Measurements from ENCODE around the gene DNAJC13. TPM values are rescaled to one million over a fixed set of nuclear protein-coding genes. Genes with fewer than 3 reads are reported as not detected.

The DNAJC13 gene
- total RNA-seq, 2 experiments from 2014 or later: 39.5 to 41.0 TPM

DNA sequence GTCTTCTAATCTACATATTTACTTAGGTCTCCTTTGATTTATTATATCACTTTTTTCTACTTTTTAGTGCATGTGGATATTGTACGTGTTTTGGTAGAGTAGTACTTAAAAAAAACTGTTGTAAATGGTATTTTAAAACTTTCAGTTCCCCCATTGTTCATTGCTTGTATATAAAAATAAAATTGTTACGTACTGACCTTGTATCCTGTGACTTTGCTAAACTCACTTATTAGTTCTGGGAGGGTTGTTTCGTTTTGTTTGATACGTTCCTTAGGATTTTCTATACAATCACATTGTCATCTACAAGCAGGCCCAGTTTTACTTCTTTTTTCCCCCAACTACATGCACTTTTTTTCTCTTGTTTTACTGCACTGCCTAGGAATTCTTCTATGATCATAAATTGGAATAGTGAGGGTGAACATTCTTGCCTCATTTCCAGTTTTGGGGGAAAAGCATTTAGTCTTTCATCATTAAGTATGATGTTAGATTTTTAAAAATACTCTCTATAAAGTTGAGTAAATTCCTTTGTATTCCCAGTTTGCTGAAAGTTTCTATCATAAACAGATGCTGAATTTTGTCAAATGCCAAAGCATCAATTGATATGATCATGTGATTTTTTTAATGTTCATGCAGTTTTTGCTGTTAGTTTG, 146.2 kb downstream of the DNAJC13 start:
- POLR2A ChIA-PET: no interaction called here
- CTCF ChIA-PET: no interaction called here

DNA sequence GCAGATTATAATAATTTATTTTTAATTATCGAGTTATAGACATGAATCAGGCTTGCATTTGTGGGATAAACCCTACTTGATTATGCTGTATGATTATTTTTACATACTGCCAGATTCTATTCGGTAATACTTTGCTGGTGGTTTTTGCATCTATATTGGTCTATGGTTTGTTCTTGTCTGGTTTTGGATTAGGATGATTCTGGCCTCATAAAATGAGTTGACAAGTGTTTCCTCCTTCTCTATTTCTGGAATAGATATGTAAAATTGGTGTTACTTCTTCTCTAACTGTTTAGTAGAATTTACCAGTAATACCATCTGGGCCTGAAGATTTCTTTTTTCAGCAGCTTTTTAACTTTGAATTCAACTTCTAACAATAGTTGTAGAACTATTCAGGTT, 146.8 kb downstream of the DNAJC13 start:
- ChIA-PET POLR2A (no interaction called here), CTCF (no interaction called here)

DNA sequence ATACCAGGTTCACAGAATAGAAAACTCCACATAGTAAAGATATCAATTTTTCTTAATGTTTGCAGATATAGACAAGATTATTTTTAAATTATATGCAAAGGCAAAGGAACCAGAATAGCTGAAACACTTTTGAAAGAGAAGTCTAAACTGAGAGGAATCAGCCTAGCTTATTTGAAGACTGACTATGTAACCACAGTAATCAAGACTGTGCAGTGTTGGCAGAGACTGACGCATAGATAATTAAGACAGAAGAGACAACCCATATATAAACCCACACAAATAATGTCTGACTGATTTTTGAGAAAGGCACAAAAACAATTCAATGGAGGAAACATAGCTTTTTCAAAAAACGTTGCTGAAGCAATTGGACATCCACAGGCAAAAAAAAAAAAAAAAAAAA, 151.1 kb downstream of the DNAJC13 start:
- ChIA-PET POLR2A (interaction anchor here (1.6 kb wide), 1 partner anchor 17 kb away, joined by 4 read pairs; no protein-coding TSS in a partner anchor), CTCF (no interaction called here)

- ChIA-PET CTCF (interaction anchor here (0.9 kb wide), 1 partner anchor 11 kb away, joined by 3 read pairs; no protein-coding TSS in a partner anchor), POLR2A (interaction anchor here (1.6 kb wide), 1 partner anchor 18 kb away, joined by 4 read pairs; no protein-coding TSS in a partner anchor)
Measured at GRCh38 chr3:132569153-132569552, 151.9 kb downstream of the DNAJC13 start.

- ChIA-PET CTCF (interaction anchor here (0.9 kb wide), 1 partner anchor 11 kb away, joined by 3 read pairs; no protein-coding TSS in a partner anchor), POLR2A (interaction anchor here (1.6 kb wide), 1 partner anchor 19 kb away, joined by 4 read pairs; no protein-coding TSS in a partner anchor)
Measured at GRCh38 chr3:132569580-132569979, 152.3 kb downstream of the DNAJC13 start.

GRCh38 chr3:132570016-132570415, 152.7 kb downstream of the DNAJC13 start:
- CTCF ChIA-PET: interaction anchor here (0.9 kb wide), 1 partner anchor 12 kb away, joined by 3 read pairs; no protein-coding TSS in a partner anchor
- POLR2A ChIA-PET: no interaction called here

- POLR2A ChIA-PET: no interaction called here
- CTCF ChIA-PET: no interaction called here
Measured at GRCh38 chr3:132573797-132574211, 156.5 kb downstream of the DNAJC13 start.

GRCh38 chr3:132587401-132587800, 170.1 kb downstream of the DNAJC13 start:
- CTCF ChIA-PET: interaction anchor here (1.2 kb wide), 1 partner anchor 54 kb away, joined by 3 read pairs; no protein-coding TSS in a partner anchor

More at GRCh38 chr3:132587401-132587800, 170.1 kb downstream of the DNAJC13 start:
- POLR2A ChIA-PET: no interaction called here

Other genes starting within 250 kb of the DNAJC13 start
- gene ACP3, start 100.1 kb upstream of the DNAJC13 start, total RNA-seq: not detected
- not detected for gene ACKR4, start 179.8 kb downstream of the DNAJC13 start, total RNA-seq
- gene ACAD11, start 242.3 kb downstream of the DNAJC13 start, total RNA-seq: 10 to 100 TPM; 10.9 to 11.1 TPM
- gene UBA5, start 242.8 kb downstream of the DNAJC13 start, total RNA-seq: 10 to 100 TPM; 60.5 to 63.8 TPM